ENCODE results near the gene KIF23.

KIF23 gene

GRCh38 chr15:69472562-69472961, 58.4 kb downstream of the KIF23 start:
- TF ChIP-seq CTCF (conservative IDR thresholded peaks at IDR 0.05; ENCODE audit: low read depth, low read length): no peak
- no peak overlapping the region for H3K4me2 ChIP-seq
- H3K79me2 ChIP-seq (ENCODE audit: insufficient read depth, low read depth): no peaks in the 10 kb centered on the region
- H3K36me3 ChIP-seq (ENCODE audit: insufficient read depth): no peaks in the 10 kb centered on the region
- H3K9ac ChIP-seq: no peak overlapping the region
- no peak overlapping the region for H2AFZ ChIP-seq (ENCODE audit: low read depth)
- no peaks in the 10 kb centered on the region for H4K20me1 ChIP-seq (ENCODE audit: insufficient read depth)
- peaks cover 21% of the 10 kb centered on the region for H3K4me1 ChIP-seq (ENCODE audit: low read depth, poor library complexity, severe bottlenecking)
- H3K27ac ChIP-seq: no peak overlapping the region
- H3K27me3 ChIP-seq (ENCODE audit: insufficient read depth, low read depth): no peaks in the 10 kb centered on the region
- no peak overlapping the region for H3K4me3 ChIP-seq (IDR thresholded peaks at IDR 0.05; ENCODE audit: insufficient read depth, low read depth, low read length)

- H4K20me1 ChIP-seq (ENCODE audit: insufficient read depth): no peaks in the 10 kb centered on the region
- no peak for TF ChIP-seq CTCF (conservative IDR thresholded peaks at IDR 0.05; ENCODE audit: low read depth, low read length)
- no peak overlapping the region for H2AFZ ChIP-seq (ENCODE audit: low read depth)
- peaks cover 6% of the 10 kb centered on the region for H3K4me1 ChIP-seq (ENCODE audit: low read depth, poor library complexity, severe bottlenecking)
- H3K27ac ChIP-seq: no peak overlapping the region
- no peaks in the 10 kb centered on the region for H3K79me2 ChIP-seq (ENCODE audit: insufficient read depth, low read depth)
- no peaks in the 10 kb centered on the region for H3K27me3 ChIP-seq (ENCODE audit: insufficient read depth, low read depth)
- H3K9ac ChIP-seq: no peak overlapping the region
- no peak overlapping the region for H3K4me2 ChIP-seq
- no peak overlapping the region for H3K4me3 ChIP-seq (IDR thresholded peaks at IDR 0.05; ENCODE audit: insufficient read depth, low read depth, low read length)
- H3K36me3 ChIP-seq (ENCODE audit: insufficient read depth): no peaks in the 10 kb centered on the region
Observed at GRCh38 chr15:69474291-69474690, 60.1 kb downstream of the KIF23 start.

- no peaks in the 10 kb centered on the region for H3K4me1 ChIP-seq (ENCODE audit: low read depth, poor library complexity, severe bottlenecking)
- H3K27me3 ChIP-seq (ENCODE audit: insufficient read depth, low read depth): no peaks in the 10 kb centered on the region
- no peak overlapping the region for H3K4me3 ChIP-seq (IDR thresholded peaks at IDR 0.05; ENCODE audit: insufficient read depth, low read depth, low read length)
- no peak overlapping the region for H2AFZ ChIP-seq (ENCODE audit: low read depth)
- no peaks in the 10 kb centered on the region for H4K20me1 ChIP-seq (ENCODE audit: insufficient read depth)
- TF ChIP-seq CTCF (conservative IDR thresholded peaks at IDR 0.05; ENCODE audit: low read depth, low read length): no peak
- H3K79me2 ChIP-seq (ENCODE audit: insufficient read depth, low read depth): no peaks in the 10 kb centered on the region
- no peak overlapping the region for H3K9ac ChIP-seq
- no peak overlapping the region for H3K27ac ChIP-seq
- H3K4me2 ChIP-seq: no peak overlapping the region
- no peaks in the 10 kb centered on the region for H3K36me3 ChIP-seq (ENCODE audit: insufficient read depth)
Observed at GRCh38 chr15:69474846-69475455, 60.8 kb downstream of the KIF23 start.

GRCh38 chr15:69475769-69476358, 61.7 kb downstream of the KIF23 start:
- Histone ChIP-seq H2AFZ (ENCODE audit: low read depth) (no peak overlapping the region), H3K27ac (no peak overlapping the region), H3K36me3 (ENCODE audit: insufficient read depth) (no peaks in the 10 kb centered on the region), H3K4me1 (ENCODE audit: low read depth, poor library complexity, severe bottlenecking) (no peaks in the 10 kb centered on the region), H3K79me2 (ENCODE audit: insufficient read depth, low read depth) (no peaks in the 10 kb centered on the region), H3K9ac (no peak overlapping the region), H3K4me2 (no peak overlapping the region), H4K20me1 (ENCODE audit: insufficient read depth) (no peaks in the 10 kb centered on the region), H3K27me3 (ENCODE audit: insufficient read depth, low read depth) (no peaks in the 10 kb centered on the region), H3K4me3 (IDR thresholded peaks at IDR 0.05; ENCODE audit: insufficient read depth, low read depth, low read length) (no peak overlapping the region)
- TF ChIP-seq CTCF (conservative IDR thresholded peaks at IDR 0.05; ENCODE audit: low read depth, low read length): peak; percentile 79
